22Rv1 (cell line): ENCODE results near the gene PRXL2A.

ENCODE experiments used
- H3K27ac ChIP-seq: fragments of 450-650 bp; 2 replicates; pipeline ENCODE4 v1.5.1; 2017
- CTCF ChIP-seq: fragments of 450-650 bp; IDR thresholded peaks from 2 replicates; pipeline ENCODE4 v1.5.1; 2017; ENCODE audit warnings: mild to moderate bottlenecking
- ZFX ChIP-seq: fragments of 450-650 bp; IDR thresholded peaks from 2 replicates; pipeline ENCODE4 v1.6.1; 2017; ENCODE audit warnings: antibody characterized with exemption, borderline replicate concordance

Gene PRXL2A

GRCh38 chr10:80485946-80486764, 77.8 kb downstream of the PRXL2A start:
- H3K27ac ChIP-seq = no peak overlapping the region
- TF ChIP-seq CTCF (no peak), ZFX (no peak)
